NCI-H69 (cell line): Measurements from ENCODE around the gene BFAR.
"Not testable (repeated sequence)": the region's sequence is repeated elsewhere in the genome, so short reads cannot be mapped to it uniquely, and the experiment has no call there.

Source experiments
- DNase-seq: peaks from one replicate; lab custom pipeline; 2025; lab: John Stamatoyannopoulos, UW

BFAR gene

GRCh38 chr16:14701859-14702258 is 69.1 kb downstream of the BFAR start:
- not testable (repeated sequence) for DNase-seq

- not testable (repeated sequence) for DNase-seq
These were observed 69.9 kb downstream of the BFAR start for GRCh38 chr16:14702672-14703071.

- not testable (repeated sequence) for DNase-seq
These were observed 70.6 kb downstream of the BFAR start, which contains the start of gene NPIPA3 for GRCh38 chr16:14703156-14704011. TSS of gene NPIPA3 (plus strand) at chr16:14703411. CDS start at chr16:14708944, 5,533 bp downstream.
